ENCODE measurements around the gene BARX2. TPM values are rescaled to one million over a fixed set of nuclear protein-coding genes. Genes with fewer than 3 reads are reported as not detected.

The BARX2 gene
- total RNA-seq, 4 donors from 2014 or later = 0.83 TPM; not detected in 3

GRCh38 chr11:129426038-129426437 lies 50.4 kb downstream of the BARX2 start:
- intact Hi-C loops (cut with DNase I; ENCODE audit: low total_unique reads) = no loop called here
- TF ChIP-seq CTCF (IDR thresholded peaks at IDR 0.05) = no peak
- no peak for TF ChIP-seq POLR2A (IDR thresholded peaks at IDR 0.05)
- Histone ChIP-seq H3K4me1 (no peaks in the 10 kb centered on the region), H3K36me3 (no peaks in the 10 kb centered on the region), H3K27ac (no peak overlapping the region), H3K9me3 (no peaks in the 10 kb centered on the region), H3K4me3 (no peak overlapping the region), H3K27me3 (no peaks in the 10 kb centered on the region)
- no peak for DNase-seq

- Histone ChIP-seq H3K9me3 (no peaks in the 10 kb centered on the region), H3K4me3 (no peak overlapping the region), H3K4me1 (no peaks in the 10 kb centered on the region), H3K36me3 (no peaks in the 10 kb centered on the region), H3K27ac (no peak overlapping the region), H3K27me3 (no peaks in the 10 kb centered on the region)
- TF ChIP-seq CTCF (IDR thresholded peaks at IDR 0.05) (no peak), POLR2A (IDR thresholded peaks at IDR 0.05) (no peak)
- intact Hi-C loops (cut with DNase I; ENCODE audit: low total_unique reads) = no loop called here
- DNase-seq = no peak
Observed at GRCh38 chr11:129426776-129427175, 51.1 kb downstream of the BARX2 start.

DNA sequence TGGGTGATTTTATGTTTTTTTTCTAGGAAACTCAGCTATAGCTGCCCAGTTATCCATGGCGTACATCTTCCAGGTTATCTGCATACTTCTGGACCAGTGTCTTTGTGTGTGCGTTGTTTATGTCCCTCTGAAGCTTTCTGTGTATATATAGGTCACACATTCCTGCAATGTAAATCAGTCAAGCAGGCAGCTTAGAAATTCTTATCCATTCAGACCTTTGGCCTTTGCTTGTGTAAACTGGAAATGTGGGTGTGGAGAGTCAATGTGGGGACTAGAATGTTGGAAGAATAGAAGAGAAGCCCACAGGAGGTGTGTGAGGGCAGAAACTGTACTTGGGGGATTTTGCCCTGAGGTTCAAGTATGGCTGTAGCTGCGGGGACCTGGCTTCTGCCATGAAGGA lies 51.7 kb downstream of the BARX2 start:
- Histone ChIP-seq H3K27ac (no peak overlapping the region), H3K4me1 (no peaks in the 10 kb centered on the region), H3K36me3 (no peaks in the 10 kb centered on the region), H3K27me3 (no peaks in the 10 kb centered on the region), H3K9me3 (no peaks in the 10 kb centered on the region), H3K4me3 (no peak overlapping the region)
- DNase-seq = no peak
- TF ChIP-seq CTCF (IDR thresholded peaks at IDR 0.05) (no peak), POLR2A (IDR thresholded peaks at IDR 0.05) (no peak)
- intact Hi-C loops (cut with DNase I; ENCODE audit: low total_unique reads) = no loop called here

GRCh38 chr11:129427816-129428406 lies 52.3 kb downstream of the BARX2 start:
- Histone ChIP-seq H3K27ac (no peak overlapping the region), H3K36me3 (no peaks in the 10 kb centered on the region), H3K4me1 (no peaks in the 10 kb centered on the region), H3K9me3 (no peaks in the 10 kb centered on the region), H3K27me3 (no peaks in the 10 kb centered on the region), H3K4me3 (no peak overlapping the region)
- no peak for DNase-seq
- TF ChIP-seq CTCF (IDR thresholded peaks at IDR 0.05) = no peak
- TF ChIP-seq POLR2A (IDR thresholded peaks at IDR 0.05) = no peak
- intact Hi-C loops (cut with DNase I; ENCODE audit: low total_unique reads) = no loop called here

DNA sequence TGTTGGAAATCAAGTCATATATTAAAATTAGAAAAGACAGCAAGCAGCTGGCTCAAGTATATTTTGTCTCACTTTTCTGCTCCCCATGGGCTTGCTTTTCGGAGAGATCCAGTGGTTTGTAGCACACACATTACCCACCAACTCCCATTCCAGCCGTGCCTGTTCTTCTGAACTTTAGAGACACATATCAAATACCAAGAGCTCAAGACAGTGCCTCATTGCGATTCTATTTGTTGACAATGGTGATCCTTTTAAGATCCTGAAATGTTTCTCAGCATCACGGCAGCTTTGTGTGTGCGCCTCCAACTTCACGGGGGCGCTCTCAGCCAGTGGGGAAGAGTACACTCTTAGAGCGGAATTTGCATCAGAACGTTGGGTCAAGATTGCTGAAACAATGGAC lies 52.9 kb downstream of the BARX2 start:
- no peaks in the 10 kb centered on the region for H3K36me3 ChIP-seq
- H3K4me1 ChIP-seq = no peaks in the 10 kb centered on the region
- no peak for DNase-seq
- no peak overlapping the region for H3K27ac ChIP-seq
- H3K9me3 ChIP-seq = no peaks in the 10 kb centered on the region
- no peak overlapping the region for H3K4me3 ChIP-seq
- TF ChIP-seq CTCF (IDR thresholded peaks at IDR 0.05) (no peak), POLR2A (IDR thresholded peaks at IDR 0.05) (no peak)
- intact Hi-C loops (cut with DNase I; ENCODE audit: low total_unique reads) = no loop called here
- no peaks in the 10 kb centered on the region for H3K27me3 ChIP-seq

Measured in uterus (tissue), 4 donors.